Mesothelial cell of epicardium (in vitro differentiated cells): Measurements from ENCODE around the gene BRSK2. TPM values are rescaled to one million over a fixed set of nuclear protein-coding genes. Genes with fewer than 3 reads are reported as not detected.

Source experiments
- DNase-seq, 2 experiments: peaks; one replicate each; pipeline ENCODE4 v3.0.0; 2021; ENCODE audit warnings: low spot score in 2 of 2; ENCODE audit not compliant: unreplicated experiment in 2 of 2
- H3K27ac Mint-ChIP-seq: 2 replicates; pipeline ENCODE4 v1.8.0; 2021; ENCODE audit warnings: mixed read lengths
- H3K27me3 Mint-ChIP-seq: 2 replicates; pipeline ENCODE4 v1.8.0; 2021; ENCODE audit warnings: low read depth, mixed read lengths
- H3K36me3 Mint-ChIP-seq: 2 replicates; pipeline ENCODE4 v1.8.0; 2021; ENCODE audit warnings: mixed read lengths
- H3K4me1 Mint-ChIP-seq: 2 replicates; pipeline ENCODE4 v1.8.0; 2021; ENCODE audit warnings: mixed read lengths
- H3K4me3 Mint-ChIP-seq: 2 replicates; pipeline ENCODE4 v1.8.0; 2021; ENCODE audit warnings: mild to moderate bottlenecking, moderate library complexity, mixed read lengths
- H3K9me3 Mint-ChIP-seq: 2 replicates; pipeline ENCODE4 v1.8.0; 2021; ENCODE audit warnings: mixed read lengths
- CTCF ChIP-seq: fragments of 200-600 bp; sonication (generic); IDR thresholded peaks from one replicate; pipeline ENCODE4 v1.5.0; 2021; ENCODE audit warnings: antibody characterized with exemption; ENCODE audit not compliant: unreplicated experiment
- total RNA-seq: library from RNA; stranded (reverse); gene quantifications from 3 replicates; pipeline ENCODE4 v1.2.1, GENCODE V29; 2021

BRSK2 gene
- total RNA-seq, 1 donor from 2014 or later, result 4.9 TPM

- Mint-ChIP-seq H3K9me3 (peaks cover 3% of the 10 kb centered on the region), H3K36me3 (no peaks in the 10 kb centered on the region), H3K4me1 (peaks cover 4% of the 10 kb centered on the region), H3K27ac (no peak overlapping the region), H3K4me3 (no peak overlapping the region), H3K27me3 (peaks cover 7% of the 10 kb centered on the region)
- no peak for DNase-seq
- TF ChIP-seq CTCF, result no peak
These were observed 21.5 kb upstream of the BRSK2 start for GRCh38 chr11:1368216-1368615.

GRCh38 chr11:1368966-1369365, 20.8 kb upstream of the BRSK2 start:
- H3K4me3 Mint-ChIP-seq, result no peak overlapping the region
- TF ChIP-seq CTCF, result no peak
- peaks cover 2% of the 10 kb centered on the region for H3K27me3 Mint-ChIP-seq
- peaks cover 3% of the 10 kb centered on the region for H3K9me3 Mint-ChIP-seq
- H3K4me1 Mint-ChIP-seq, result peaks cover 11% of the 10 kb centered on the region
- H3K36me3 Mint-ChIP-seq, result no peaks in the 10 kb centered on the region
- H3K27ac Mint-ChIP-seq, result no peak overlapping the region
- DNase-seq, result no peak

GRCh38 chr11:1369371-1370005, 20.2 kb upstream of the BRSK2 start:
- Mint-ChIP-seq H3K4me1 (peaks cover 15% of the 10 kb centered on the region), H3K27me3 (peaks cover 2% of the 10 kb centered on the region), H3K9me3 (peaks cover 3% of the 10 kb centered on the region), H3K36me3 (no peaks in the 10 kb centered on the region), H3K4me3 (no peak overlapping the region), H3K27ac (no peak overlapping the region)
- DNase-seq, result no peak
- TF ChIP-seq CTCF, result no peak

GRCh38 chr11:1370186-1371025, 19.3 kb upstream of the BRSK2 start:
- peaks cover 16% of the 10 kb centered on the region for H3K4me1 Mint-ChIP-seq
- no peak overlapping the region for H3K4me3 Mint-ChIP-seq
- H3K27me3 Mint-ChIP-seq, result no peaks in the 10 kb centered on the region
- no peak for DNase-seq
- peaks cover 3% of the 10 kb centered on the region for H3K9me3 Mint-ChIP-seq
- TF ChIP-seq CTCF, result no peak
- no peaks in the 10 kb centered on the region for H3K36me3 Mint-ChIP-seq
- no peak overlapping the region for H3K27ac Mint-ChIP-seq

GRCh38 chr11:1371026-1371325, 18.8 kb upstream of the BRSK2 start:
- no peak overlapping the region for H3K27ac Mint-ChIP-seq
- peaks cover 16% of the 10 kb centered on the region for H3K4me1 Mint-ChIP-seq
- H3K9me3 Mint-ChIP-seq, result peaks cover 3% of the 10 kb centered on the region
- no peak for TF ChIP-seq CTCF
- H3K4me3 Mint-ChIP-seq, result no peak overlapping the region
- no peak for DNase-seq
- H3K27me3 Mint-ChIP-seq, result no peaks in the 10 kb centered on the region
- no peaks in the 10 kb centered on the region for H3K36me3 Mint-ChIP-seq
